Measurements from ENCODE around the gene RNF5. TPM values are rescaled to one million over a fixed set of nuclear protein-coding genes. Genes with fewer than 3 reads are reported as not detected.
A peak's percentile ranks its signal among the peaks of the same experiment; 100 is the strongest.

The RNF5 gene
- total and polyA plus RNA-seq, 9 of the 15 experiments (the other 6 are each of a cell fraction or from before 2014, with no cell fraction given) = 62.2 to 245 (median 129) TPM

GRCh38 chr6:32194825-32195651 is 16.8 kb downstream of the RNF5 start (continued):
- TF ChIP-seq NFE2L1 (tag; IDR thresholded peaks at IDR 0.05; ENCODE audit: borderline replicate concordance, low read depth) (no peak), ZNF79 (CRISPR knock-in tag; IDR thresholded peaks at IDR 0.05; ENCODE audit: low read depth) (no peak), ELK3 (CRISPR knock-in tag; IDR thresholded peaks at IDR 0.05) (no peak), CTBP1 (IDR thresholded peaks at IDR 0.05; ENCODE audit: borderline replicate concordance) (peak; percentile 74), MNT (conservative IDR thresholded peaks at IDR 0.05) (no peak), SAP30 (IDR thresholded peaks at IDR 0.05; ENCODE audit: borderline replicate concordance, insufficient read depth, low read depth, low read length, poor library complexity, severe bottlenecking) (no peak), DDX20 (tag; IDR thresholded peaks at IDR 0.05; ENCODE audit: low read depth) (no peak), YBX1 (IDR thresholded peaks at IDR 0.05) (no peak), ZNF277 (CRISPR knock-in tag; IDR thresholded peaks at IDR 0.05; ENCODE audit: borderline replicate concordance) (no peak), MLX (CRISPR knock-in tag; conservative IDR thresholded peaks at IDR 0.05) (no peak), KLF13 (tag; IDR thresholded peaks at IDR 0.05; ENCODE audit: borderline replicate concordance, low read depth) (no peak), DEAF1 (CRISPR knock-in tag; IDR thresholded peaks at IDR 0.05) (peak; percentile 72), CHCHD3 (CRISPR knock-in tag; IDR thresholded peaks at IDR 0.05) (0 out of 2 replicates have a peak, but pooled peaks have one; percentile 78), E2F4 (CRISPR knock-in tag; IDR thresholded peaks at IDR 0.05; ENCODE audit: low read depth) (no peak), HDAC8 (tag; IDR thresholded peaks at IDR 0.05) (no peak), POLR2H (tag; IDR thresholded peaks at IDR 0.05; ENCODE audit: low read depth) (no peak; the same call in 1 of the 2 replicates), SAFB (IDR thresholded peaks at IDR 0.05; ENCODE audit: borderline replicate concordance, low read depth, low read length) (no peak), BDP1 (IDR thresholded peaks at IDR 0.05; ENCODE audit: insufficient read depth, insufficient read length) (no peak)

Measured in K562 (cell line).